Measurements from ENCODE around the gene EPB41.
"Not testable (repeated sequence)": the region's sequence is repeated elsewhere in the genome, so short reads cannot be mapped to it uniquely, and the experiment has no call there.

Gene EPB41

GRCh38 chr1:28928314-28928941 lies 14.1 kb downstream of the EPB41 start:
- DNase-seq: peak; percentile 53

- no peak for DNase-seq
These were observed 18.9 kb downstream of the EPB41 start for GRCh38 chr1:28933277-28933676.

- no peak for DNase-seq
These were observed 19.5 kb downstream of the EPB41 start for GRCh38 chr1:28933918-28934317.

GRCh38 chr1:28934676-28935075 lies 20.3 kb downstream of the EPB41 start:
- no peak for DNase-seq

- no peak for DNase-seq
These were observed 20.9 kb downstream of the EPB41 start for GRCh38 chr1:28935293-28935692.

- no peak for DNase-seq
These were observed 21.7 kb downstream of the EPB41 start for GRCh38 chr1:28936094-28936493.

- no peak for DNase-seq
These were observed 22.2 kb downstream of the EPB41 start for GRCh38 chr1:28936528-28936927.

- DNase-seq: not testable (repeated sequence)
These were observed 29.2 kb downstream of the EPB41 start for GRCh38 chr1:28943581-28943980.

- DNase-seq: no peak
These were observed 35.6 kb downstream of the EPB41 start for GRCh38 chr1:28950006-28950405.

GRCh38 chr1:28950449-28950848 lies 36.1 kb downstream of the EPB41 start:
- no peak for DNase-seq

GRCh38 chr1:28954126-28954726 lies 39.9 kb downstream of the EPB41 start:
- no peak for DNase-seq

GRCh38 chr1:28956038-28956464 lies 41.7 kb downstream of the EPB41 start:
- DNase-seq: peak; percentile 90

- DNase-seq: not testable (repeated sequence)
These were observed 47.9 kb downstream of the EPB41 start for GRCh38 chr1:28962114-28962831.

GRCh38 chr1:28965271-28965870 lies 51.0 kb downstream of the EPB41 start:
- DNase-seq: no peak

- peak; percentile 74 for DNase-seq
These were observed 52.2 kb downstream of the EPB41 start for GRCh38 chr1:28966617-28967016.

GRCh38 chr1:28971980-28972771 lies 57.8 kb downstream of the EPB41 start:
- DNase-seq: no peak

- DNase-seq: no peak
These were observed 59.4 kb downstream of the EPB41 start for GRCh38 chr1:28973596-28974421.

- DNase-seq: no peak
These were observed 60.1 kb downstream of the EPB41 start for GRCh38 chr1:28974432-28974831.

- no peak for DNase-seq
These were observed 61.9 kb downstream of the EPB41 start for GRCh38 chr1:28976248-28976647.

- no peak for DNase-seq
These were observed 66.8 kb downstream of the EPB41 start for GRCh38 chr1:28981210-28981609.

GRCh38 chr1:28982198-28982597 lies 67.8 kb downstream of the EPB41 start:
- DNase-seq: no peak

GRCh38 chr1:28983091-28983490 lies 68.7 kb downstream of the EPB41 start:
- no peak for DNase-seq

Measured in DMS53 (cell line).